SU-DHL-6 (cell line): ENCODE measurements around the gene PIK3R6.

Source experiments
- H2AFZ ChIP-seq: fragments of 200-600 bp; sonication (generic); 2 replicates; pipeline ENCODE4 v1.6.1; 2014; ENCODE audit warnings: low read depth, mild to moderate bottlenecking, moderate library complexity, mixed read lengths, antibody characterized with exemption, low read length; ENCODE audit not compliant: severe bottlenecking
- H3F3A ChIP-seq: fragments of 200-600 bp; shearing (Covaris generic); 2 replicates; pipeline ENCODE4 v1.6.0; 2016; ENCODE audit warnings: antibody characterized with exemption, mild to moderate bottlenecking; ENCODE audit not compliant: insufficient read depth
- H3K27ac ChIP-seq: fragments of 200-600 bp; sonication (generic); 2 replicates; pipeline ENCODE4 v1.5.1; 2016; ENCODE audit warnings: low read depth, mild to moderate bottlenecking, low read length, moderate library complexity, mixed read lengths
- H3K27me3 ChIP-seq: fragments of 200-600 bp; sonication (generic), shearing (Covaris generic); 2 replicates; pipeline ENCODE4 v1.6.0; 2014; ENCODE audit warnings: mild to moderate bottlenecking, low read length
- H3K36me3 ChIP-seq: fragments of 200-600 bp; sonication (generic); 2 replicates; pipeline ENCODE4 v1.6.1; 2014; ENCODE audit warnings: mild to moderate bottlenecking, low read length, mixed read lengths
- H3K4me2 ChIP-seq: fragments of 300-600, 200-600 bp; shearing (Covaris generic), sonication (generic); 2 replicates; pipeline ENCODE4 v1.6.0; 2014; ENCODE audit warnings: low read length, low read depth, mild to moderate bottlenecking; ENCODE audit not compliant: poor library complexity, severe bottlenecking
- H3K4me3 ChIP-seq: fragments of 200-600 bp; sonication (generic); 2 replicates; pipeline ENCODE4 v1.5.1; 2014; ENCODE audit warnings: antibody characterized with exemption, low read length, mild to moderate bottlenecking, mixed read lengths; ENCODE audit not compliant: insufficient read depth, poor library complexity, severe bottlenecking
- H3K79me2 ChIP-seq: fragments of 200-600 bp; sonication (generic); 2 replicates; pipeline ENCODE4 v1.6.1; 2014; ENCODE audit warnings: mild to moderate bottlenecking, low read length, moderate library complexity; ENCODE audit not compliant: insufficient read depth
- H3K9ac ChIP-seq: fragments of 200-600 bp; sonication (generic); 2 replicates; pipeline ENCODE4 v1.7.0; 2014; ENCODE audit warnings: mild to moderate bottlenecking, low read length
- H3K9me2 ChIP-seq: fragments of 200-600 bp; sonication (generic); replicated peaks from 2 replicates; pipeline ENCODE4 v1.6.1; 2014; ENCODE audit warnings: low read length; ENCODE audit not compliant: insufficient read depth
- H3K9me3 ChIP-seq: fragments of 200-600 bp; sonication (generic); 2 replicates; pipeline ENCODE4 v1.6.1; 2014; ENCODE audit warnings: low read length, mixed read lengths; ENCODE audit not compliant: insufficient read depth
- H4K20me1 ChIP-seq: fragments of 200-600 bp; sonication (generic); 2 replicates; pipeline ENCODE4 v1.6.1; 2014; ENCODE audit warnings: low read depth, mild to moderate bottlenecking, antibody characterized with exemption, low read length, moderate library complexity, mixed read lengths
- CTCF ChIP-seq: fragments of 200-600 bp; sonication (generic); IDR thresholded peaks from one replicate; pipeline ENCODE4 v1.5.1; 2017; ENCODE audit warnings: antibody characterized with exemption, mild to moderate bottlenecking, low read length, moderate library complexity; ENCODE audit not compliant: insufficient read depth, poor library complexity, severe bottlenecking
- EZH2phosphoT487 ChIP-seq: fragments of 200-600 bp; sonication (generic), shearing (Covaris generic); conservative IDR thresholded peaks from 2 replicates; pipeline ENCODE4 v1.6.1; 2018; ENCODE audit warnings: mild to moderate bottlenecking, antibody characterized with exemption, low read length, moderate library complexity, mixed read lengths

The PIK3R6 gene

DNA sequence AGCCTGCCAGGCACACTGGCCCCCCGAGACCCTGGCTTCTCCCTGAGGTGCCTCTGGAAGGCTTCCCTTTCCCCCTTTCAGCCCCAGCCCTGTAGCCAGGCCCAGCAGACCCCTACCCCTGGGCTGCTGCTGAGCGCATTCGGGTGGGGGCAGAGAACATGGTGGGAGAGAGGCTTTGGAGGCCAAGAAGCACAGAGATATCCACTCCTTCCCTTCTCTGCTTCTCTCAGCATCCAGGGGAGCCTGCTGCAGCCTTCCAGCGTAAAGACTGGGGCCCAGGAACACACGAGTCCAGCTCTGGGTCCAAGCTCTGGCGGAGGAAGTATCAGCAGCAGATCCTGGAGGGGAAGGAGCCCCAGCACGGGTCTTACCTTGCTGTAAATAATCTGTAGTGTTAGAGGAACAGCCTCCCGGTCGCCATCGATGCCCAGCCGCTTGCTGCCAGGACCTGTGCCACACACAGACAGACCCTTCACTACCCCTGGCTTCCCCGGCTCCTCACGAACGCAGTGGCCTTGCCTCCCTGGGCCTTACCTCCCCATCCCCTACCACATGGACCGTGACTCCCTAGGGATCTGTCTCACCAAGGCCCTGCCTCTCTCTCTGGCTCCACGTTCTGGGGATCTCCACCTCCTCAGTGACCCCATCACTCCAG lies 17.0 kb upstream of the PIK3R6 start:
- no peak overlapping the region for H3K9ac ChIP-seq
- no peak overlapping the region for H3K4me3 ChIP-seq
- H3K27ac ChIP-seq, result no peak overlapping the region
- no peaks in the 10 kb centered on the region for H3K9me3 ChIP-seq
- TF ChIP-seq CTCF (no peak), EZH2phosphoT487 (no peak)
- no peak overlapping the region for H3K4me2 ChIP-seq
- H3F3A ChIP-seq, result no peaks in the 10 kb centered on the region
- H3K36me3 ChIP-seq, result no peaks in the 10 kb centered on the region
- H3K9me2 ChIP-seq, result no peaks in the 10 kb centered on the region
- no peaks in the 10 kb centered on the region for H3K27me3 ChIP-seq
- no peaks in the 10 kb centered on the region for H3K79me2 ChIP-seq
- H2AFZ ChIP-seq, result no peak overlapping the region
- no peaks in the 10 kb centered on the region for H4K20me1 ChIP-seq

DNA sequence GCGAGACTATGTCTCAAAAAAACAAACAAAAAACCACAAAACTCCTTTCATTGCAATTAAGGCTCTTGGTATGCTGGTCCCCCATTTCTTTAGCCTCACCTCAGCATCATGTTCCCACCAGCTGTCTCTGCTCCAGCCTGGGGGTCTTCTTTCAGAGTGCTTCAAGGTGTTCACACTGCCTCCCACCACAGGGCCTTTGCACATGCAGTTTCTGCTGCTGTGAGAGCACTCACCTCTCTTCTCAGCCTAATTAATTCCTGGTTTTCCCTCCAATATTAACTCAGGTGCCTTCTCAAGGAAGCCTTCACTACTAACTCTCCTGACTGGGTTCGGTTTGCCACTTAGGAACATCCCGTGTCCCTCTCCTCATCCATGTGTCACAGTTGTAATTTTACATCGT lies 15.9 kb upstream of the PIK3R6 start:
- H3F3A ChIP-seq, result no peaks in the 10 kb centered on the region
- H3K9ac ChIP-seq, result no peak overlapping the region
- H2AFZ ChIP-seq, result no peak overlapping the region
- H3K4me3 ChIP-seq, result no peak overlapping the region
- H3K27ac ChIP-seq, result no peak overlapping the region
- TF ChIP-seq CTCF, result no peak
- TF ChIP-seq EZH2phosphoT487, result no peak
- H3K79me2 ChIP-seq, result no peaks in the 10 kb centered on the region
- no peaks in the 10 kb centered on the region for H3K36me3 ChIP-seq
- H3K4me2 ChIP-seq, result no peak overlapping the region
- no peaks in the 10 kb centered on the region for H4K20me1 ChIP-seq
- no peaks in the 10 kb centered on the region for H3K27me3 ChIP-seq
- H3K9me2 ChIP-seq, result no peaks in the 10 kb centered on the region
- no peaks in the 10 kb centered on the region for H3K9me3 ChIP-seq

GRCh38 chr17:8881606-8882005 lies 14.1 kb upstream of the PIK3R6 start:
- H3K79me2 ChIP-seq, result no peaks in the 10 kb centered on the region
- no peaks in the 10 kb centered on the region for H3K36me3 ChIP-seq
- TF ChIP-seq CTCF (no peak), EZH2phosphoT487 (no peak)
- no peak overlapping the region for H3K27ac ChIP-seq
- H3K4me2 ChIP-seq, result no peak overlapping the region
- H4K20me1 ChIP-seq, result no peaks in the 10 kb centered on the region
- no peaks in the 10 kb centered on the region for H3K9me2 ChIP-seq
- H3K9me3 ChIP-seq, result no peaks in the 10 kb centered on the region
- no peak overlapping the region for H2AFZ ChIP-seq
- no peak overlapping the region for H3K9ac ChIP-seq
- no peak overlapping the region for H3K4me3 ChIP-seq
- H3K27me3 ChIP-seq, result no peaks in the 10 kb centered on the region
- no peaks in the 10 kb centered on the region for H3F3A ChIP-seq
